Neural progenitor cell (in vitro differentiated cells): Measurements from ENCODE around the gene TRPC4AP.

Experiments
- CTCF ChIP-seq: fragments of 200-600 bp; sonication (generic); IDR thresholded peaks from 2 replicates; pipeline ENCODE4 v1.5.1; 2017; ENCODE audit warnings: antibody characterized with exemption, mild to moderate bottlenecking
- EZH2 ChIP-seq: fragments of 200-600 bp; sonication (generic); IDR thresholded peaks from 2 replicates; pipeline ENCODE4 v1.6.1; 2017; ENCODE audit warnings: antibody characterized with exemption, mild to moderate bottlenecking, moderate library complexity

GRCh38 chr20:34986311-34987287 lies 106.0 kb downstream of the TRPC4AP start:
- TF ChIP-seq CTCF (no peak), EZH2 (no peak)
